ENCODE measurements around the gene DGCR2.
"Not testable (repeated sequence)": the region's sequence is repeated elsewhere in the genome, so short reads cannot be mapped to it uniquely, and the experiment has no call there.

The DGCR2 gene

DNA sequence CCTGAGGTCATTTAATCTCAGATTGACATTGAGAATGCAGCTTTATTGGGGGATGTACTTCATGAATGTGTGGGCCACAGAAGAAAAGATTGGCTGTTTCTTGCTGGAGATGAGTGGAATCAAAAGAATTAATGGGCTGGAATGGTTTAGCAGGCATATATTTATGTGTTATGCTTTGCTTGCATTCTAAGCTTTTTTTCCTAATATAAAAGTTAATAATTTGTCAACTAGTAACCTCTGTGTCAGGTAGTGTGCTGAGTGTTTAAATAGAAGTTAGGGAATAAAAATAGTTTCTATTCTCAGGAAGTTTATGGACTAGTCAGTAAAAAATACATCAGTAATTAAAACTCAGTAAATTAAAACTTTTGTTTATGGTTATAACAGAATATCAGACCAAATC is 118.7 kb downstream of the DGCR2 start:
- TF ChIP-seq, protein P1, sequence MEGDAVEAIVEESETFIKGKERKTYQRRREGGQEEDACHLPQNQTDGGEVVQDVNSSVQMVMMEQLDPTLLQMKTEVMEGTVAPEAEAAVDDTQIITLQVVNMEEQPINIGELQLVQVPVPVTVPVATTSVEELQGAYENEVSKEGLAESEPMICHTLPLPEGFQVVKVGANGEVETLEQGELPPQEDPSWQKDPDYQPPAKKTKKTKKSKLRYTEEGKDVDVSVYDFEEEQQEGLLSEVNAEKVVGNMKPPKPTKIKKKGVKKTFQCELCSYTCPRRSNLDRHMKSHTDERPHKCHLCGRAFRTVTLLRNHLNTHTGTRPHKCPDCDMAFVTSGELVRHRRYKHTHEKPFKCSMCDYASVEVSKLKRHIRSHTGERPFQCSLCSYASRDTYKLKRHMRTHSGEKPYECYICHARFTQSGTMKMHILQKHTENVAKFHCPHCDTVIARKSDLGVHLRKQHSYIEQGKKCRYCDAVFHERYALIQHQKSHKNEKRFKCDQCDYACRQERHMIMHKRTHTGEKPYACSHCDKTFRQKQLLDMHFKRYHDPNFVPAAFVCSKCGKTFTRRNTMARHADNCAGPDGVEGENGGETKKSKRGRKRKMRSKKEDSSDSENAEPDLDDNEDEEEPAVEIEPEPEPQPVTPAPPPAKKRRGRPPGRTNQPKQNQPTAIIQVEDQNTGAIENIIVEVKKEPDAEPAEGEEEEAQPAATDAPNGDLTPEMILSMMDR (IDR thresholded peaks at IDR 0.05; ENCODE audit: low read length, missing control alignments), result no peak
- no peak for DNase-seq (ENCODE audit: low read depth)
- H3K4me3 ChIP-seq (replicated peaks; ENCODE audit: low read depth, low read length), result no peak overlapping the region

DNA sequence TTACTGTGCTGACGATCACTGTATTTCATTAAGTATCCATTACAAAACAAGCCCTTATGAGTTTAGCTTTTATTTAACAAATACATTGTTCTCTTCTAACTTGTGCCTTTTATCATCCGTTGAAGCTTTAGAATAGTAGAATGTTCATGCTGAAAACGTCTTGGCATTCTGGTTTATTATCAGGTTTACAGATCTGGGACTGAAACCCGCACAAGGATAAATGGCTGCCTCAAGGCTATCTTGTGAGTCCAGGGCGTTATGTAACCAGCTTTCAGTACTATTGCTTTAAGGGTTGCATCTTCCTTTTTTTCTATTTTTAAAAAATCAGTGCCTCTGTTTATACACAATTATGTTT is 119.6 kb downstream of the DGCR2 start:
- TF ChIP-seq, protein P1 (IDR thresholded peaks at IDR 0.05; ENCODE audit: low read length, missing control alignments), result no peak
- H3K4me3 ChIP-seq (replicated peaks; ENCODE audit: low read depth, low read length), result no peak overlapping the region
- DNase-seq (ENCODE audit: low read depth), result no peak

DNA sequence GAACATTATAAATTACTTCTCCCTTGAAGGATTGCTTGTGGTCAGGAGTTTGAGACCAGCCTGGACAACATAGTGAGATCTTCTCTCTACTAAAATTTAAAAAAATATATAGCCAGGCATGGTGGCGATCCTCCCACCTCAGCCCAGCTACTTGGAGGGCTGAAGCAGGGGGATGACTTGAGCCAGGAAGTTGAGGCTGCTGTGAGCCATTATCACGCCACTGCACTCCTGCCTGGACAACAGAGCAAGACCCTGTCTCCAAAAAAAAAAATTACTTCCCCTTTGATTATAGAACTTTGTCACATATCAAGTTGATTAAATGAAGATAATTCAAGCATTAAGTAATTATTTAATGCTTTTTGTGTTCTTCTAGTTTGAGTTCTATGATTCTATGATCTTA is 121.0 kb downstream of the DGCR2 start:
- no peak for DNase-seq (ENCODE audit: low read depth)
- TF ChIP-seq, protein P1 (IDR thresholded peaks at IDR 0.05; ENCODE audit: low read length, missing control alignments), result no peak
- no peak overlapping the region for H3K4me3 ChIP-seq (replicated peaks; ENCODE audit: low read depth, low read length)

DNA sequence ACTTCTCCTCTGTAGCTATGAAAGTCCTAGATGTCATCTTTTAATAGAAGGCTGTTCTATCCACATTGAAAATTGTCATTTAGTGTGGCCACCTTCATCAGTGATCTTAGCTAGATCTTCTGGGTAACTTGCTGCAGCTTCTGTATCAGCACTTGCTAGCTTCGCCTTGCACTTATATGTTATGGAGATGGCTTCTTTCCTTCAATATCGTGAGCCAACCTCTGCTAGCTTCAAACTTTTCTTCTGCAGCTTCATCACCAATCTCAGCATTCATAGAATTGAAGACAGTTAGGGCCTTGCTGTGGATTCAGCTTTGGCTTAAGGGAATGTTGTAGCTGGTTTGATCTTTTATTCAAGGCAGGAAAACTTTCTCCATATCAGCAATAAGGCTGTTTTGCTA is 122.1 kb downstream of the DGCR2 start:
- DNase-seq (ENCODE audit: low read depth); H3K4me3 ChIP-seq (replicated peaks; ENCODE audit: low read depth, low read length): not testable (repeated sequence)

DNA sequence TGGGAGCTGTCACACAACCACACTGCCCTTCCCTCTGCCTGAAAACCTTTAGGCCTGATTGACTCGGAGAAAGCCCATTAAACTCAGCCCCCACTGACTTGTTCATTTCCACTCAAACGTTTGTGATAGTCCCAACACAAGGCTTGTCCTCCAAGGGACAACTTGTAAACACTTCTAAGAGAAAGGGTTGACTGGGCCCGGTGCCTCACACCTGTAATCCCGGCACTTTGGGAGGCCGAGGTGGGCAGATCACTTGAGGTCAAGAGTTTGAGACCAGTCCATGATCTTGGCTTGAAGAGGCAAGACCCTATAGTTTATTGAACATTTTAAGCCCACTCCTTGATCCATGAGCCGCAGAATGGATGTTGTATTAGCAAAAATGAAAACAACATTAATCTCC is 122.8 kb downstream of the DGCR2 start:
- no peak for DNase-seq (ENCODE audit: low read depth)
- TF ChIP-seq, protein P1 (IDR thresholded peaks at IDR 0.05; ENCODE audit: low read length, missing control alignments), result no peak
- no peak overlapping the region for H3K4me3 ChIP-seq (replicated peaks; ENCODE audit: low read depth, low read length)

DNA sequence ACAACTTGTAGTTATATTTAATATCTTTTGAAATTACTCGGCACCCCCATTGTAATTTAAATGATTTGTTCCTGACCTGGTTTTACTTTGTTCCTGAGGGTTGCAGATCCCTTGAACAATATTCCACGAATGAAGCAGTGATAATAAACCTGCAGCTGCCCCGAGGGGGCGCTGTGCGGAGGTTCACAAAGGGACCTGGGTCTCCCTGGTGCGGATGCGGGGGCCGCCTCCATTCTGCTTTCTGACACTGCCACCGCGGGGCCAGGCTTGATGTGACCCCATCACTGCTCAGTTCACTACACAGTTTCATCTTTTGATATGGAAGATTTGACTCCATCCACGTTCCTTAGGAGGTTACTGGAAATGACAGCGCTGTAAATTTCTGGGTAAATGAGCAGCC is 123.2 kb downstream of the DGCR2 start:
- TF ChIP-seq, protein P1 (IDR thresholded peaks at IDR 0.05; ENCODE audit: low read length, missing control alignments), result peak; percentile 18
- H3K4me3 ChIP-seq (replicated peaks; ENCODE audit: low read depth, low read length), result no peak overlapping the region
- no peak for DNase-seq (ENCODE audit: low read depth)

DNA sequence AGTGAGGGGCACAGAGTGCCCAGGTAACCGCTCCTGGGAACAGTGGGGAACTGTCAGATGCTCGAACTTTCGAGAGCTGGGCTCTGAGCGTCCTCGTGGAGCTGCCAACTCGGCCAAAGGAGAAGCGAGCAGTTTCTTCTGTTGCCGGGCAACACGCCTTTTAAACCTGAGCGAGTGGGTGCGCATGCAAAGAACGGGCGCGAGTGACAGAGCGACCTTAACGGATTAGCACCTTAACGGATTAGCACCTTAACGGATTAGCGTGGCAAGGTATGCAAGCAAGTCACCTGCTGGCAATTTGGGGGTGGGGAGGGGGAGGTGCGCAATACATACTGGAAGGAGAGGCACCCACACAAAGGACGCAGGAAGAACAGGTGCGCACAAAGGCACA is 124.3 kb downstream of the DGCR2 start:
- DNase-seq (ENCODE audit: low read depth), result no peak
- no peak overlapping the region for H3K4me3 ChIP-seq (replicated peaks; ENCODE audit: low read depth, low read length)
- TF ChIP-seq, protein P1 (IDR thresholded peaks at IDR 0.05; ENCODE audit: low read length, missing control alignments), result no peak
